ENCODE results near the gene NUP54.
A peak's percentile ranks its signal among the peaks of the same experiment; 100 is the strongest.

The NUP54 gene

DNA sequence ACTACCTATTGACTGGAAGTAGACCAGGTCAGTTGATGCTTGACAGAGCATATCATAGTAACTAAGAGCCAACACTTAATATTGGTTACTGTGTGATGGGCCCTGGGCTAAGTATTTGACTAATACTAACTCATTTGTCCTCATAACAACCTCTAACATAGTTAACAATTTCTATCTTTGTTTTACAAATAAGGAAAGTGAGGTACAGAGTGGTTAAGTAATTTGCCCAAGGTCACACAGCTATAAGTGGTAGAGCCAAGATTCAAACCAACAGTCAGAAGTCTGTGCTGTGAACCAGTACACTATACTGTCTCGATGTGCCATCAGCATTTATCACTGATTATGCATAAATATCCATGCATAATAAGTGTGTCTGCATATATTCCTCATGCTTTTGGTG is 27.1 kb upstream of the NUP54 start:
- Histone ChIP-seq H2AFZ (ENCODE audit: low read depth, low read length) (no peak overlapping the region), H3K4me1 (ENCODE audit: insufficient read depth, low read length) (no peaks in the 10 kb centered on the region), H3K27me3 (ENCODE audit: insufficient read depth, low read length) (no peaks in the 10 kb centered on the region), H3K4me3 (ENCODE audit: low read length) (no peak overlapping the region), H3K9me3 (ENCODE audit: low read length) (no peaks in the 10 kb centered on the region), H3K36me3 (ENCODE audit: insufficient read depth, low read length) (peaks cover 69% of the 10 kb centered on the region)

GRCh38 chr4:76174216-76174615 is 26.0 kb upstream of the NUP54 start:
- Histone ChIP-seq H3K4me3 (ENCODE audit: low read length) (no peak overlapping the region), H3K27me3 (ENCODE audit: insufficient read depth, low read length) (no peaks in the 10 kb centered on the region), H3K4me1 (ENCODE audit: insufficient read depth, low read length) (no peaks in the 10 kb centered on the region), H2AFZ (ENCODE audit: low read depth, low read length) (no peak overlapping the region), H3K36me3 (ENCODE audit: insufficient read depth, low read length) (peaks cover 75% of the 10 kb centered on the region), H3K9me3 (ENCODE audit: low read length) (no peaks in the 10 kb centered on the region)

DNA sequence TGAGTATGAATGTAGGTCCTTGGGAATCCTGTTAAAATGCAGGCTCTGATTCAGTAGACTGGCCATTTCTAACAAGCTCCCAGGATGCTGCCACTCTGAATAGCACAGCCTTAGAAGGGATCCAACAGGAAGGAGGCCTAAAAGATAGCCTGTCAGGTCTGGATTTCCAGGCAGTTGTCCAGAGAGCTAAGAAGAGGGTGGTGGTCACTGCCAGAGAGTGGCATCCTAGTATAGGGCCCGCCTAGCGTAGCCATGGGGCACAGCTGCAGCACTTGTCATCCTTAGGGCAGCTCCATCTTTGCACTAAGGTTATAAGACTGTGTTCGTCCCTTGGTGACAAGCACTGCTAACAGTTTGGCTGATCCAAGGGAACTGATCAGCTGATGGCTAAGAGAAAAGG is 20.5 kb upstream of the NUP54 start:
- Histone ChIP-seq H3K4me3 (ENCODE audit: low read length) (no peak overlapping the region), H2AFZ (ENCODE audit: low read depth, low read length) (no peak overlapping the region), H3K9me3 (ENCODE audit: low read length) (peaks cover 2% of the 10 kb centered on the region), H3K27me3 (ENCODE audit: insufficient read depth, low read length) (no peaks in the 10 kb centered on the region), H3K4me1 (ENCODE audit: insufficient read depth, low read length) (no peaks in the 10 kb centered on the region), H3K36me3 (ENCODE audit: insufficient read depth, low read length) (peaks cover 72% of the 10 kb centered on the region)

- Histone ChIP-seq H3K4me1 (ENCODE audit: insufficient read depth, low read length) (no peaks in the 10 kb centered on the region), H3K36me3 (ENCODE audit: insufficient read depth, low read length) (peaks cover 77% of the 10 kb centered on the region), H3K4me3 (ENCODE audit: low read length) (no peak overlapping the region), H3K27me3 (ENCODE audit: insufficient read depth, low read length) (no peaks in the 10 kb centered on the region), H3K9me3 (ENCODE audit: low read length) (peaks cover 2% of the 10 kb centered on the region), H2AFZ (ENCODE audit: low read depth, low read length) (no peak overlapping the region)
Observed at GRCh38 chr4:76166480-76166879, 18.3 kb upstream of the NUP54 start.

DNA sequence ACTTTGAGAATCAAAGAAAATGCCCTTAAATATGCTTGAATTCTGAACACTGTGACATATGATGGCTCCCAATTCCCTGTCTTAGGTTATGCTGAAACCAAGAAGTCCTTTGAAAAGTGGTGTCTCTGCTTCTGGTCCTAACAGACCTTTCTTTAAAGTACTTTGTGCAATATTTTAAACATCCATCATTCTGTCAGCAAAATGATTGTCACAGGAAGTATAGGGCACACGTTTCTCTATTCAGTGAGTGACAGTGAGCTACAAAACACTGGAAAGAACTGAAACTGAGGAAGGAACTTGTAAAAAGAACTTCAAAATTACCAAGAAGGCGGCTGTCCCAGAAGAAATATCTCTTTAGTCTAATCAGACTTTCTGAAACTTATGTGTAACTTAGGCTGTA is 12.2 kb upstream of the NUP54 start:
- Histone ChIP-seq H3K27me3 (ENCODE audit: insufficient read depth, low read length) (no peaks in the 10 kb centered on the region), H3K36me3 (ENCODE audit: insufficient read depth, low read length) (peaks cover 55% of the 10 kb centered on the region), H3K9me3 (ENCODE audit: low read length) (no peaks in the 10 kb centered on the region), H2AFZ (ENCODE audit: low read depth, low read length) (no peak overlapping the region), H3K4me1 (ENCODE audit: insufficient read depth, low read length) (no peaks in the 10 kb centered on the region), H3K4me3 (ENCODE audit: low read length) (no peak overlapping the region)

GRCh38 chr4:76156635-76157034 is 8.4 kb upstream of the NUP54 start:
- no peaks in the 10 kb centered on the region for H3K27me3 ChIP-seq (ENCODE audit: insufficient read depth, low read length)
- no peaks in the 10 kb centered on the region for H3K4me1 ChIP-seq (ENCODE audit: insufficient read depth, low read length)
- no peaks in the 10 kb centered on the region for H3K9me3 ChIP-seq (ENCODE audit: low read length)
- H2AFZ ChIP-seq (ENCODE audit: low read depth, low read length): no peak overlapping the region
- H3K36me3 ChIP-seq (ENCODE audit: insufficient read depth, low read length): peaks cover 22% of the 10 kb centered on the region
- no peak overlapping the region for H3K4me3 ChIP-seq (ENCODE audit: low read length)

DNA sequence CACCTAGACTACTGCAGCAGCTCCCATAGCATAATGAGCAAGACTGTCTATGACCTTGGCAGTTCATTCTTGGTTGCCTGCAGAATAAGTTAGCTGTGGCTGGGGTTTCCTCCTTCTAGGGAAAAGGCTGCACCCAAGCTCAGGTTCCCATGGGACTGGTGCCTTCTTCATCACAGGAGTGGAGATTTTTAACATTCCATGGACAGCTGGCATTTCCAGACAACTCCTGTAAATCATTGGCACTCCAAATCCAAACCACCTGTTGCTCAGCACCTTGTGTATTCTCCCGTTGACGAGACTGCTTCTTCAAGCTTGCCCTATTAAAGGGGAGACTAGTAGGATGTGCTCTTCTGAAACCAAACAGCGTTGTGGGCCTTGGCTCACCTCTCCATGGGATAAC is 7.8 kb upstream of the NUP54 start:
- H3K4me3 ChIP-seq (ENCODE audit: low read length): no peak overlapping the region
- H3K36me3 ChIP-seq (ENCODE audit: insufficient read depth, low read length): peaks cover 16% of the 10 kb centered on the region
- H2AFZ ChIP-seq (ENCODE audit: low read depth, low read length): no peak overlapping the region
- H3K9me3 ChIP-seq (ENCODE audit: low read length): no peaks in the 10 kb centered on the region
- H3K4me1 ChIP-seq (ENCODE audit: insufficient read depth, low read length): no peaks in the 10 kb centered on the region
- H3K27me3 ChIP-seq (ENCODE audit: insufficient read depth, low read length): no peaks in the 10 kb centered on the region

- Histone ChIP-seq H3K4me3 (ENCODE audit: low read length) (no peak overlapping the region), H3K9me3 (ENCODE audit: low read length) (no peaks in the 10 kb centered on the region), H3K27me3 (ENCODE audit: insufficient read depth, low read length) (no peaks in the 10 kb centered on the region), H3K4me1 (ENCODE audit: insufficient read depth, low read length) (no peaks in the 10 kb centered on the region), H2AFZ (ENCODE audit: low read depth, low read length) (no peak overlapping the region), H3K36me3 (ENCODE audit: insufficient read depth, low read length) (peaks cover under 1% of the 10 kb centered on the region)
Observed at GRCh38 chr4:76153356-76153755, 5.2 kb upstream of the NUP54 start.

- Histone ChIP-seq H3K4me1 (ENCODE audit: insufficient read depth, low read length) (peaks cover 15% of the 10 kb centered on the region), H3K36me3 (ENCODE audit: insufficient read depth, low read length) (peaks cover 13% of the 10 kb centered on the region), H3K4me3 (ENCODE audit: low read length) (peak overlapping the region; percentile 80), H3K9me3 (ENCODE audit: low read length) (no peaks in the 10 kb centered on the region), H2AFZ (ENCODE audit: low read depth, low read length) (peak overlapping the region; percentile 84), H3K27me3 (ENCODE audit: insufficient read depth, low read length) (no peaks in the 10 kb centered on the region)
Observed at GRCh38 chr4:76147454-76148141, 599 bp downstream of the NUP54 start.

- Histone ChIP-seq H3K36me3 (ENCODE audit: insufficient read depth, low read length) (peaks cover 40% of the 10 kb centered on the region), H3K4me1 (ENCODE audit: insufficient read depth, low read length) (peaks cover 15% of the 10 kb centered on the region), H3K27me3 (ENCODE audit: insufficient read depth, low read length) (no peaks in the 10 kb centered on the region), H3K4me3 (ENCODE audit: low read length) (no peak overlapping the region), H2AFZ (ENCODE audit: low read depth, low read length) (no peak overlapping the region), H3K9me3 (ENCODE audit: low read length) (no peaks in the 10 kb centered on the region)
Observed at GRCh38 chr4:76144546-76144945, 3.7 kb downstream of the NUP54 start.

GRCh38 chr4:76141241-76141640 is 7.0 kb downstream of the NUP54 start:
- Histone ChIP-seq H3K4me3 (ENCODE audit: low read length) (no peak overlapping the region), H2AFZ (ENCODE audit: low read depth, low read length) (no peak overlapping the region), H3K36me3 (ENCODE audit: insufficient read depth, low read length) (peaks cover 65% of the 10 kb centered on the region), H3K4me1 (ENCODE audit: insufficient read depth, low read length) (peaks cover 6% of the 10 kb centered on the region), H3K27me3 (ENCODE audit: insufficient read depth, low read length) (no peaks in the 10 kb centered on the region), H3K9me3 (ENCODE audit: low read length) (no peaks in the 10 kb centered on the region)

GRCh38 chr4:76127754-76128153 is 20.4 kb downstream of the NUP54 start:
- no peak overlapping the region for H3K4me3 ChIP-seq (ENCODE audit: low read length)
- no peaks in the 10 kb centered on the region for H3K27me3 ChIP-seq (ENCODE audit: insufficient read depth, low read length)
- H2AFZ ChIP-seq (ENCODE audit: low read depth, low read length): no peak overlapping the region
- H3K9me3 ChIP-seq (ENCODE audit: low read length): no peaks in the 10 kb centered on the region
- no peaks in the 10 kb centered on the region for H3K4me1 ChIP-seq (ENCODE audit: insufficient read depth, low read length)
- H3K36me3 ChIP-seq (ENCODE audit: insufficient read depth, low read length): peaks cover 66% of the 10 kb centered on the region

DNA sequence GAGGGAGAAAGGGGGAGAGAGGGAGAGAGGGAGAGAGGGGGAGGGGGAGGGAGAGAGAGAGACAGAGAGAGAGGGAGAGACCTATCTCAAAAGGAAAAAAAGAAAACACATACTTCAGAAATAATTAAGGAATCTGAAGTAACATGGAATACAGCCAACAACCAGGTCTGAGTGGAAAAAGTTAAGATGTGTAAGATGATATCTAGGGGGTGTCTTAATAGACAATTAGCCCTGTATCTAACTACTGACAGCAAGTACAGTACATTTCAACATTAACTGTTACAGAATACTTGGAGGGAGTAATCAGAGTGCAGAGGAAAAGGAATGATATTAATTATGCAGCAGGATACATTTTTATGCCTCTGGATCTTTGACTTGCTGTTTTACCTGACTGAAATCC is 22.4 kb downstream of the NUP54 start:
- Histone ChIP-seq H3K4me3 (ENCODE audit: low read length) (no peak overlapping the region), H3K4me1 (ENCODE audit: insufficient read depth, low read length) (no peaks in the 10 kb centered on the region), H2AFZ (ENCODE audit: low read depth, low read length) (no peak overlapping the region), H3K27me3 (ENCODE audit: insufficient read depth, low read length) (no peaks in the 10 kb centered on the region), H3K36me3 (ENCODE audit: insufficient read depth, low read length) (peaks cover 67% of the 10 kb centered on the region), H3K9me3 (ENCODE audit: low read length) (peaks cover 2% of the 10 kb centered on the region)

GRCh38 chr4:76120199-76120598 is 28.0 kb downstream of the NUP54 start:
- no peak overlapping the region for H3K4me3 ChIP-seq (ENCODE audit: low read length)
- no peak overlapping the region for H2AFZ ChIP-seq (ENCODE audit: low read depth, low read length)
- peaks cover 83% of the 10 kb centered on the region for H3K36me3 ChIP-seq (ENCODE audit: insufficient read depth, low read length)
- no peaks in the 10 kb centered on the region for H3K27me3 ChIP-seq (ENCODE audit: insufficient read depth, low read length)
- peaks cover 2% of the 10 kb centered on the region for H3K9me3 ChIP-seq (ENCODE audit: low read length)
- no peaks in the 10 kb centered on the region for H3K4me1 ChIP-seq (ENCODE audit: insufficient read depth, low read length)

All from neuron (in vitro differentiated cells).